ENCODE results near the gene REC8. TPM values are rescaled to one million over a fixed set of nuclear protein-coding genes. Genes with fewer than 3 reads are reported as not detected.

The REC8 gene
- total RNA-seq, 1 donor from 2014 or later = 1.6 TPM

GRCh38 chr14:24164518-24164991, 7.3 kb upstream of the REC8 start:
- DNase-seq = no peak
- TF ChIP-seq CTCF (IDR thresholded peaks at IDR 0.05; ENCODE audit: borderline replicate concordance) = no peak
- intact Hi-C loops (cut with micrococcal nuclease) = no loop called here
- Histone ChIP-seq H3K27ac (replicated peaks) (no peak overlapping the region), H3K4me3 (no peak overlapping the region), H3K27me3 (ENCODE audit: low read depth) (no peaks in the 10 kb centered on the region), H3K36me3 (peaks cover 76% of the 10 kb centered on the region), H3K9me3 (replicated peaks) (no peaks in the 10 kb centered on the region), H3K4me1 (peaks cover 45% of the 10 kb centered on the region)

- no peak overlapping the region for H3K4me3 ChIP-seq
- no peaks in the 10 kb centered on the region for H3K27me3 ChIP-seq (ENCODE audit: low read depth)
- H3K36me3 ChIP-seq = peaks cover 71% of the 10 kb centered on the region
- no peak overlapping the region for H3K27ac ChIP-seq (replicated peaks)
- H3K9me3 ChIP-seq (replicated peaks) = no peaks in the 10 kb centered on the region
- intact Hi-C loops (cut with micrococcal nuclease) = no loop called here
- H3K4me1 ChIP-seq = peaks cover 39% of the 10 kb centered on the region
- no peak for TF ChIP-seq CTCF (IDR thresholded peaks at IDR 0.05; ENCODE audit: borderline replicate concordance)
- no peak for DNase-seq
Observed at GRCh38 chr14:24165785-24166184, 6.1 kb upstream of the REC8 start.

GRCh38 chr14:24167469-24168114, 4.3 kb upstream of the REC8 start:
- peaks cover 67% of the 10 kb centered on the region for H3K36me3 ChIP-seq

GRCh38 chr14:24172261-24172860, 481 bp downstream of the REC8 start:
- no peaks in the 10 kb centered on the region for H3K27me3 ChIP-seq (ENCODE audit: low read depth)
- H3K4me1 ChIP-seq = peaks cover 13% of the 10 kb centered on the region
- H3K9me3 ChIP-seq (replicated peaks) = no peaks in the 10 kb centered on the region
- H3K4me3 ChIP-seq = peak overlapping the region; percentile 56
- H3K27ac ChIP-seq (replicated peaks) = no peak overlapping the region
- TF ChIP-seq CTCF (IDR thresholded peaks at IDR 0.05; ENCODE audit: borderline replicate concordance) = no peak
- no peak for DNase-seq
- H3K36me3 ChIP-seq = peaks cover 34% of the 10 kb centered on the region
- intact Hi-C loops (cut with micrococcal nuclease) = no loop called here

More at GRCh38 chr14:24167469-24168114, 4.3 kb upstream of the REC8 start:
- Histone ChIP-seq H3K27me3 (ENCODE audit: low read depth) (no peaks in the 10 kb centered on the region), H3K4me3 (no peak overlapping the region), H3K9me3 (replicated peaks) (no peaks in the 10 kb centered on the region), H3K27ac (replicated peaks) (no peak overlapping the region), H3K4me1 (peaks cover 34% of the 10 kb centered on the region)
- intact Hi-C loops (cut with micrococcal nuclease) = no loop called here
- TF ChIP-seq CTCF (IDR thresholded peaks at IDR 0.05; ENCODE audit: borderline replicate concordance) = no peak
- DNase-seq = no peak

GRCh38 chr14:24172871-24173281, 996 bp downstream of the REC8 start:
- intact Hi-C loops (cut with micrococcal nuclease) = no loop called here
- Histone ChIP-seq H3K36me3 (peaks cover 34% of the 10 kb centered on the region), H3K9me3 (replicated peaks) (no peaks in the 10 kb centered on the region), H3K4me1 (peaks cover 13% of the 10 kb centered on the region), H3K27ac (replicated peaks) (no peak overlapping the region), H3K4me3 (no peak overlapping the region), H3K27me3 (ENCODE audit: low read depth) (no peaks in the 10 kb centered on the region)
- TF ChIP-seq CTCF (IDR thresholded peaks at IDR 0.05; ENCODE audit: borderline replicate concordance) = no peak
- DNase-seq = no peak

All from left ventricle myocardium inferior (tissue), 1 donor.